DND-41 (cell line): ENCODE results near the gene LSM14A.
"Not testable (repeated sequence)": the region's sequence is repeated elsewhere in the genome, so short reads cannot be mapped to it uniquely, and the experiment has no call there.

Source experiments
- ATAC-seq: fragments of 200-7000 bp; cut with Tn5 transposase; 3 replicates; pipeline ENCODE4 v1.9.1; 2021; ENCODE audit warnings: low read depth; ENCODE audit not compliant: insufficient read depth
- DNase-seq: peaks from one replicate; pipeline ENCODE4 v3.0.0-alpha.2; 2020
- H2AFZ ChIP-seq: 2 replicates; pipeline ENCODE4 v1.6.0; 2012; ENCODE audit warnings: low read depth, low read length
- H3K27ac ChIP-seq: 2 replicates; pipeline ENCODE4 v1.5.1; 2012; ENCODE audit warnings: low read length, inconsistent platforms
- H3K27me3 ChIP-seq: fragments of 200-600 bp; sonication (generic); 2 replicates; pipeline ENCODE4 v1.6.0; 2012; ENCODE audit warnings: low read length, mild to moderate bottlenecking, inconsistent platforms; ENCODE audit not compliant: insufficient read depth, poor library complexity
- H3K36me3 ChIP-seq: 2 replicates; pipeline ENCODE4 v1.5.1; 2012; ENCODE audit warnings: low read length, inconsistent platforms; ENCODE audit not compliant: insufficient read depth
- H3K4me1 ChIP-seq: 2 replicates; pipeline ENCODE4 v1.5.1; 2012; ENCODE audit warnings: mild to moderate bottlenecking, low read length; ENCODE audit not compliant: insufficient read depth
- H3K4me2 ChIP-seq: 2 replicates; pipeline ENCODE4 v1.6.0; 2012; ENCODE audit warnings: mild to moderate bottlenecking, moderate library complexity, low read length, inconsistent platforms; ENCODE audit not compliant: insufficient read depth
- H3K4me3 ChIP-seq, 2 experiments: fragments of 200-600 bp in 1 of 2; shearing (Covaris generic) in 1 of 2; 2 replicates each; pipeline ENCODE4 v1.5.1; 2012 to 2016; ENCODE audit warnings: inconsistent platforms in 2 of 2, low read length in 2 of 2, mild to moderate bottlenecking in 2 of 2, low read depth in 1 of 2, moderate library complexity in 1 of 2
- H3K79me2 ChIP-seq: 2 replicates; pipeline ENCODE4 v1.6.0; 2012; ENCODE audit warnings: low read length, inconsistent platforms; ENCODE audit not compliant: insufficient read depth
- H3K9ac ChIP-seq: 2 replicates; pipeline ENCODE4 v1.6.0; 2012; ENCODE audit warnings: low read depth, mild to moderate bottlenecking, inconsistent platforms, low read length, moderate library complexity
- H3K9me3 ChIP-seq: 2 replicates; pipeline ENCODE4 v1.5.1; 2012; ENCODE audit warnings: low read length, moderate library complexity, mild to moderate bottlenecking, inconsistent platforms; ENCODE audit not compliant: insufficient read depth, severe bottlenecking
- H4K20me1 ChIP-seq: 2 replicates; pipeline ENCODE4 v1.6.0; 2012; ENCODE audit warnings: low read length; ENCODE audit not compliant: insufficient read depth
- EZH2 ChIP-seq: IDR thresholded peaks from 3 replicates; pipeline ENCODE4 v1.6.1; 2012; ENCODE audit warnings: borderline replicate concordance, low read depth, mild to moderate bottlenecking, moderate library complexity, low read length, inconsistent platforms; ENCODE audit not compliant: severe bottlenecking
- TF ChIP-seq, protein P1 (sequence below): IDR thresholded peaks from 2 replicates; pipeline ENCODE4 v1.5.1; 2012; ENCODE audit warnings: borderline replicate concordance, low read length, moderate library complexity, mild to moderate bottlenecking; ENCODE audit not compliant: poor library complexity, severe bottlenecking; ENCODE audit errors: extremely low read depth

The LSM14A gene

DNA sequence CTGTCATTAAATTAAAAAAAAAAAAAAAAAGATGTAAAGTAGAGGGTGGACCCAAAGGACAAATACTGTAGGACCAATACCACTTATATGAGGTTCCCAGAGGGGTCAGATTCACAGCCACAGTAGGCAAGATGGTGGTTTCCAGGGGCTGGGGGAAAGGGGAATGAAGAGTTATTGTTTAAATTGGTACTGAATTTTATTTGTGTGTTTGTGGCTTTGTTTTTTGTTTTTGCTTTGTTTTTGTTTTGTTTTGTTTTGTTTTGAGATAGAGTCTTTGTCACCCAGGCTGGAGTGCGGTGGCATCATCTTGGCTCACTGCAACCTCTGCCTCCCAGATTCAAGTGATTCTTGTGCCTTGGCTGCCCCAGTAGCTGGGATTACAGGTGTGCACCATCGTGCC, 17.9 kb upstream of the LSM14A start:
- ATAC-seq, result no peak
- H3K79me2 ChIP-seq, result no peaks in the 10 kb centered on the region
- DNase-seq, result no peak
- H4K20me1 ChIP-seq, result no peaks in the 10 kb centered on the region
- H3K27me3 ChIP-seq, result no peaks in the 10 kb centered on the region
- no peaks in the 10 kb centered on the region for H3K36me3 ChIP-seq
- no peak overlapping the region for H2AFZ ChIP-seq
- no peak overlapping the region for H3K4me2 ChIP-seq
- no peak overlapping the region for H3K27ac ChIP-seq
- no peak for TF ChIP-seq EZH2
- no peaks in the 10 kb centered on the region for H3K9me3 ChIP-seq
- H3K9ac ChIP-seq, result no peak overlapping the region
- no peak overlapping the region for H3K4me3 ChIP-seq
- no peaks in the 10 kb centered on the region for H3K4me1 ChIP-seq

DNA sequence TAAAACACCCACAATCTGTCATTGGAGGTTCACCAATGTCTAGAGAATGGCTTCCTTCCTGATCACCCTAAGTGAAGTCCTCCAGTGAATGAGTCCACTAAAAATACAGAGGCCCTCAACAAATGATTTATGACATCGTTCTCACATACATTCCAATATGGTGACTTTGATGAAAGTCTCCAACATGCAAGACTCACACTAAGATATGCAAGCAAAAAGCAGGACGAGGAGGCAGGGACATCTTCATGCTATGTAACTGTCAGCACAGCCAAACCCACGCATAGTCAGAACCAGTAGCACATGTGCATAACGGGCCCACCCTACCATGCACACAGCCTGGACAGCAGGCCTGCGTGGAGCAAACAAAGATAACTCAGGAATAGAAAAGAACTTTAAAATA, 16.6 kb upstream of the LSM14A start:
- TF ChIP-seq, protein P1, sequence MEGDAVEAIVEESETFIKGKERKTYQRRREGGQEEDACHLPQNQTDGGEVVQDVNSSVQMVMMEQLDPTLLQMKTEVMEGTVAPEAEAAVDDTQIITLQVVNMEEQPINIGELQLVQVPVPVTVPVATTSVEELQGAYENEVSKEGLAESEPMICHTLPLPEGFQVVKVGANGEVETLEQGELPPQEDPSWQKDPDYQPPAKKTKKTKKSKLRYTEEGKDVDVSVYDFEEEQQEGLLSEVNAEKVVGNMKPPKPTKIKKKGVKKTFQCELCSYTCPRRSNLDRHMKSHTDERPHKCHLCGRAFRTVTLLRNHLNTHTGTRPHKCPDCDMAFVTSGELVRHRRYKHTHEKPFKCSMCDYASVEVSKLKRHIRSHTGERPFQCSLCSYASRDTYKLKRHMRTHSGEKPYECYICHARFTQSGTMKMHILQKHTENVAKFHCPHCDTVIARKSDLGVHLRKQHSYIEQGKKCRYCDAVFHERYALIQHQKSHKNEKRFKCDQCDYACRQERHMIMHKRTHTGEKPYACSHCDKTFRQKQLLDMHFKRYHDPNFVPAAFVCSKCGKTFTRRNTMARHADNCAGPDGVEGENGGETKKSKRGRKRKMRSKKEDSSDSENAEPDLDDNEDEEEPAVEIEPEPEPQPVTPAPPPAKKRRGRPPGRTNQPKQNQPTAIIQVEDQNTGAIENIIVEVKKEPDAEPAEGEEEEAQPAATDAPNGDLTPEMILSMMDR, result no peak
- no peaks in the 10 kb centered on the region for H3K4me1 ChIP-seq
- DNase-seq, result no peak
- no peak for ATAC-seq
- H3K27me3 ChIP-seq, result no peaks in the 10 kb centered on the region
- H3K27ac ChIP-seq, result no peak overlapping the region
- H3K4me2 ChIP-seq, result no peak overlapping the region
- H3K36me3 ChIP-seq, result no peaks in the 10 kb centered on the region
- no peak overlapping the region for H2AFZ ChIP-seq
- no peak overlapping the region for H3K4me3 ChIP-seq
- H3K79me2 ChIP-seq, result no peaks in the 10 kb centered on the region
- no peaks in the 10 kb centered on the region for H4K20me1 ChIP-seq
- no peaks in the 10 kb centered on the region for H3K9me3 ChIP-seq
- H3K9ac ChIP-seq, result no peak overlapping the region

DNA sequence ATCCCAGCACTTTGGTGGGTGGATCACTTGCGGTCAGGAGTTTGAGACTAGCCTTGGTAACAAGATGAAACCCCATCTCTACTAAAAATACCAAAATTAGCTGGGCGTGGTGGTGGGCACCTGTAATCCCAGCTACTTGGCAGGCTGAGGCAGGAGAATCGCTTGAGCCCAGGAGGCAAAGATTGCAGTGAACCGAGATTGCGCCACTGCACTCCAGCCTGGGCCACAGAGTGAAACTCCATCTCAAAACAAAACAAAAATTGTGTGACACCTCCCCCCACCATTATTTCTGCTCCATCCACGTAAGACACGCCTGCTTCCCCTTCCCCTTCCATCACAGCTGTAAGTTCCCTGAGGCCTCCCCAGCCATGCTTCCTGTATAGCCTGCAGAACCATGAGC, 13.3 kb upstream of the LSM14A start:
- H3K4me3 ChIP-seq, H3K9ac ChIP-seq: not testable (repeated sequence)

DNA sequence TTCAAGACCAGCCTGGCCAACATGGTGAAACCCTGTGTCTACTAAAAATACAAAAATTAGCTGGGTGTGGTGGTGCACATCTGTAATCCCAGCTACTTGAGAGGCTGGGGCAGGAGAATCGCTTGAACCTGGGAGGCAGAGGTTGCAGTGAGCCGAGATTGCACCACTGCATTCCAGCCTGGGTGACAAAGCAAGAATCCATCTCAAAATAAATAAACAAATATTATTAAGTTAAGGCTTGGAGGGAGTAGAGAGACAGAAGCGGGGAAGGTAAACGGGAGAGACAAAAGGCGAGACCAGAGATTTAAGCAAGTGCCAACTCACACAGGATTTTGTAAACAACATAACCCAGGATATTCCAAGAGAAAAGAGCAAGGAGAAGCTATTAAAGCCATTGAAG, 12.8 kb upstream of the LSM14A start:
- not testable (repeated sequence) for H3K27ac ChIP-seq, H3K4me2 ChIP-seq, H3K4me1 ChIP-seq, ATAC-seq, H2AFZ ChIP-seq, H3K9ac ChIP-seq, H3K27me3 ChIP-seq, H3K79me2 ChIP-seq, H3K9me3 ChIP-seq, DNase-seq, H4K20me1 ChIP-seq, H3K36me3 ChIP-seq, H3K4me3 ChIP-seq

More for the DNA sequence above, 13.3 kb upstream of the LSM14A start:
- H3K27me3 ChIP-seq, H3K27ac ChIP-seq, H3K4me1 ChIP-seq, H3K9me3 ChIP-seq, ATAC-seq, H3K36me3 ChIP-seq, H3K4me2 ChIP-seq, H2AFZ ChIP-seq, H3K79me2 ChIP-seq, DNase-seq, H4K20me1 ChIP-seq: not testable (repeated sequence)

DNA sequence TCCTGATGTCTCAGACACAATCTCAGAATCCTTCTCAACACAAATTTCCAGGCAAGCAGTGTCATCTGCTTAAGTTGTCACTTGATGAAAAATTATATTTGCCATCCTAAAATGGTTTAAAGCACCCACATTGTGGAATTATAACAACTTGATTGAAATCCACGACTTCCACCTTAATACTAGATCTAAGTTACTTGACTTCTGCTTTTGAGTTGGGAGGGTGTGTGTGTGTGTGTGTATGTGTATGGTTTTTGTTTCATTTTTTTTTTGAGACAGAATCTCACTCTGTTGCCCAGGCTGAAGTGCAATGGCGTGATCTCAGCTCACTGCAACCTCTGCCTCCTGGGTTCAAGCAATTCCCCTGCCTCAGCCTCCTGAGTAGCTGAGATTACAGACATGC, 10.4 kb upstream of the LSM14A start:
- H3K27me3 ChIP-seq, DNase-seq, H3K27ac ChIP-seq, ATAC-seq, H3K36me3 ChIP-seq, H3K9ac ChIP-seq, H4K20me1 ChIP-seq, H3K4me3 ChIP-seq, H3K4me2 ChIP-seq, H3K79me2 ChIP-seq, H3K4me1 ChIP-seq, H2AFZ ChIP-seq, H3K9me3 ChIP-seq: not testable (repeated sequence)
